Caki2 (cell line): Measurements from ENCODE around the gene CATSPERZ. TPM values are rescaled to one million over a fixed set of nuclear protein-coding genes. Genes with fewer than 3 reads are reported as not detected.

ENCODE experiments used
- DNase-seq: peaks from one replicate; pipeline ENCODE4 v3.0.0-alpha.2; 2015; ENCODE audit warnings: low read depth
- in situ Hi-C: cut with HindIII; loops from 2 replicates; pipeline ENCODE4 v1.10.0; 2016; ENCODE audit warnings: low sequenced_read_pairs, low pct_unique_long_range_greater_than_20kb, mixed read lengths
- total RNA-seq: library from RNA; depleted of rRNA; stranded (reverse); fragments of >200 nt; shearing (Covaris generic); gene quantifications from 2 replicates; pipeline ENCODE4 v1.2.3, GENCODE V29; 2014; ENCODE audit warnings: low replicate concordance

The CATSPERZ gene
- total RNA-seq, 1 experiment from 2014 or later = not detected

GRCh38 chr11:64327993-64328392 is 27.8 kb downstream of the CATSPERZ start:
- no peak for DNase-seq
- in situ Hi-C loops = no loop called here

- in situ Hi-C loops = no loop called here
- DNase-seq = no peak
Measured at GRCh38 chr11:64330888-64331287, 30.7 kb downstream of the CATSPERZ start.

- in situ Hi-C loops = no loop called here
- DNase-seq = peak; percentile 73
Measured at GRCh38 chr11:64331569-64332371, 31.6 kb downstream of the CATSPERZ start.

- in situ Hi-C loops = no loop called here
- DNase-seq = no peak
Measured at GRCh38 chr11:64333556-64333955, 33.4 kb downstream of the CATSPERZ start.

- in situ Hi-C loops = no loop called here
- peak; percentile 93 for DNase-seq
Measured at GRCh38 chr11:64334764-64335735, 34.9 kb downstream of the CATSPERZ start.

- DNase-seq = no peak
- in situ Hi-C loops = no loop called here
Measured at GRCh38 chr11:64337538-64338249, 37.5 kb downstream of the CATSPERZ start.

GRCh38 chr11:64338716-64339115 is 38.6 kb downstream of the CATSPERZ start:
- DNase-seq = no peak
- in situ Hi-C loops = no loop called here

- in situ Hi-C loops = no loop called here
- DNase-seq = no peak
Measured at GRCh38 chr11:64339286-64339685, 39.1 kb downstream of the CATSPERZ start.

GRCh38 chr11:64339754-64340408 is 39.7 kb downstream of the CATSPERZ start, which contains the start of gene CCDC88B:
CCDC88B (plus strand) TSS chr11:64340204; CDS start chr11:64340267, 63 bp downstream.
- DNase-seq = no peak
- in situ Hi-C loops = no loop called here

GRCh38 chr11:64340671-64341335 is 40.6 kb downstream of the CATSPERZ start:
- DNase-seq = no peak
- in situ Hi-C loops = no loop called here

- DNase-seq = no peak
- in situ Hi-C loops = no loop called here
Measured at GRCh38 chr11:64341429-64341828, 41.3 kb downstream of the CATSPERZ start.

- peak; percentile 67 for DNase-seq
- in situ Hi-C loops = no loop called here
Measured at GRCh38 chr11:64341851-64342791, 42.0 kb downstream of the CATSPERZ start.

GRCh38 chr11:64342869-64343745 is 42.9 kb downstream of the CATSPERZ start:
- no peak for DNase-seq
- in situ Hi-C loops = no loop called here

GRCh38 chr11:64343767-64344559 is 43.8 kb downstream of the CATSPERZ start:
- DNase-seq = no peak

GRCh38 chr11:64344787-64345186 is 44.6 kb downstream of the CATSPERZ start:
- in situ Hi-C loops = no loop called here

More at GRCh38 chr11:64343767-64344559, 43.8 kb downstream of the CATSPERZ start:
- in situ Hi-C loops = no loop called here

More at GRCh38 chr11:64344787-64345186, 44.6 kb downstream of the CATSPERZ start:
- DNase-seq = no peak
